Stimulated activated CD4-positive, alpha-beta T cell treated with anti-CD3 and anti-CD28 coated beads, Interleukin-4, amount 100 ng/mL, for 48 hours (primary cell): ENCODE data around the gene MYO9B.

ENCODE experiments used
- DNase-seq, 2 donors: peaks; one replicate each; pipeline ENCODE4 v3.0.0-alpha.2; 2020; ENCODE audit warnings: low read depth in 2 of 2

Gene MYO9B

GRCh38 chr19:17240826-17241399 lies 165.3 kb downstream of the MYO9B start:
- no peak for DNase-seq

GRCh38 chr19:17242431-17243208 lies 167.0 kb downstream of the MYO9B start:
- DNase-seq = no peak

- no peak for DNase-seq
These were observed 167.7 kb downstream of the MYO9B start for GRCh38 chr19:17243211-17243829.

- DNase-seq = no peak
These were observed 168.4 kb downstream of the MYO9B start for GRCh38 chr19:17243830-17244617.

GRCh38 chr19:17244618-17245534 lies 169.3 kb downstream of the MYO9B start:
- DNase-seq = no peak

- no peak for DNase-seq
These were observed 170.0 kb downstream of the MYO9B start, which contains the start of gene NR2F6 for GRCh38 chr19:17245535-17245984. Gene NR2F6, minus strand, starts transcription at chr19:17245919. Its CDS starts 699 bp downstream, at chr19:17245220.

- no peak for DNase-seq
These were observed 171.3 kb downstream of the MYO9B start for GRCh38 chr19:17246681-17247425.

GRCh38 chr19:17248011-17248776 lies 172.6 kb downstream of the MYO9B start:
- no peak for DNase-seq

GRCh38 chr19:17249887-17250548 lies 174.4 kb downstream of the MYO9B start:
- no peak for DNase-seq

GRCh38 chr19:17254636-17255035 lies 179.1 kb downstream of the MYO9B start:
- no peak for DNase-seq

- DNase-seq = no peak
These were observed 179.6 kb downstream of the MYO9B start for GRCh38 chr19:17255150-17255621.

GRCh38 chr19:17256130-17256529 lies 180.6 kb downstream of the MYO9B start:
- no peak for DNase-seq

GRCh38 chr19:17259118-17259780 lies 183.7 kb downstream of the MYO9B start:
- no peak for DNase-seq

- DNase-seq = no peak
These were observed 184.4 kb downstream of the MYO9B start for GRCh38 chr19:17259934-17260333.

- DNase-seq = peak; percentile 90
These were observed 185.3 kb downstream of the MYO9B start for GRCh38 chr19:17260842-17261325.

GRCh38 chr19:17262557-17262956 lies 187.0 kb downstream of the MYO9B start:
- no peak for DNase-seq
